Measurements from ENCODE around the gene SLC9A8. TPM values are rescaled to one million over a fixed set of nuclear protein-coding genes. Genes with fewer than 3 reads are reported as not detected.

SLC9A8 gene
- total and polyA plus RNA-seq, 2 donors (not counting 3 experiments of a cell fraction or from before 2014, with no cell fraction given), result 5.1 to 14.4 TPM

DNA sequence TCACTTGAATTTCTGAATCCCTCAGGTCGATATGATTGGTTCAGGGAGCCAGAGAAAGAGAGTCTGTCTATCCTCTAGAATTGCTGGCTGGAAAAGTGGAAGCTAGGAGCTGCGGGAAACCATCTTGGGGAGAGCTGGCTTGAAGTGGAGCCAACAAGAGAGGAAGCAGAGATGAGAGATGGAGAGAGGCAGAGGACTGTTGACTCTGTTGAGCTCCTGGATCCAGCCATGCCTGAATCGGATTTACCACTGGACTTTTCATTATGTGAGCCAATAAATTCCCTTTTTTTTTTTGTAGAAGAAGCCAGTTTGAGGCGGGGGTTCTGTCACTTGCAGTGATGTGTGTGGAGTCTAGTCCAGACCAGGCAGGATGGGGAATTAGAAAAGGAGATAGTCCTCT, 13.9 kb upstream of the SLC9A8 start:
- Histone ChIP-seq H3K79me2 (ENCODE audit: control insufficient read depth, insufficient read depth, low read length) (no peaks in the 10 kb centered on the region), H2AFZ (ENCODE audit: low read depth, low read length) (no peak overlapping the region), H3K4me1 (ENCODE audit: control insufficient read depth, extremely low read depth, insufficient read depth, low read length) (no peaks in the 10 kb centered on the region), H4K20me1 (replicated peaks; ENCODE audit: control insufficient read depth, extremely low read depth, insufficient read depth, low read length) (no peaks in the 10 kb centered on the region), H3K27ac (ENCODE audit: insufficient read depth, low read depth, low read length) (no peak overlapping the region), H3K27me3 (ENCODE audit: control insufficient read depth in 2 of 2, insufficient read depth in 2 of 2, low read length in 2 of 2) (no peaks in the 10 kb centered on the region), H3K9me3 (replicated peaks; ENCODE audit: control insufficient read depth, insufficient read depth, low read length) (no peaks in the 10 kb centered on the region), H3K9ac (replicated peaks; ENCODE audit: extremely low read depth, insufficient read depth, low read length) (no peak overlapping the region), H3K4me3 (replicated peaks in 1 of 3; ENCODE audit: insufficient read depth in 1 of 3, low read depth in 1 of 3, low read length in 3 of 3) (no peak overlapping the region), H3K36me3 (ENCODE audit: control insufficient read depth in 2 of 2, extremely low read depth in 1 of 2, insufficient read depth in 2 of 2, low read length in 2 of 2) (no peaks in the 10 kb centered on the region), H3K9me1 (replicated peaks; ENCODE audit: control insufficient read depth, extremely low read depth, insufficient read depth, low read length) (no peaks in the 10 kb centered on the region), H3K4me2 (ENCODE audit: insufficient read depth, low read length) (no peak overlapping the region)
- no peak for DNase-seq (ENCODE audit: low read depth, low spot score)
- intact Hi-C loops (cut with micrococcal nuclease) (no loop called here), dilution Hi-C loops (cut with MboI; ENCODE audit: extremely low pct_ligation_motif_present, low sequenced_read_pairs) (no loop called here)
- BruUV-seq (replicated peaks), result no TSS peak
- no peak for FAIRE-seq
- ChIA-PET CTCF (interaction anchor here (1.0 kb wide), 1 partner anchor 47 kb away, joined by 3 read pairs; no protein-coding TSS in a partner anchor), POLR2A (no interaction called here)
- TF ChIP-seq, protein P1, sequence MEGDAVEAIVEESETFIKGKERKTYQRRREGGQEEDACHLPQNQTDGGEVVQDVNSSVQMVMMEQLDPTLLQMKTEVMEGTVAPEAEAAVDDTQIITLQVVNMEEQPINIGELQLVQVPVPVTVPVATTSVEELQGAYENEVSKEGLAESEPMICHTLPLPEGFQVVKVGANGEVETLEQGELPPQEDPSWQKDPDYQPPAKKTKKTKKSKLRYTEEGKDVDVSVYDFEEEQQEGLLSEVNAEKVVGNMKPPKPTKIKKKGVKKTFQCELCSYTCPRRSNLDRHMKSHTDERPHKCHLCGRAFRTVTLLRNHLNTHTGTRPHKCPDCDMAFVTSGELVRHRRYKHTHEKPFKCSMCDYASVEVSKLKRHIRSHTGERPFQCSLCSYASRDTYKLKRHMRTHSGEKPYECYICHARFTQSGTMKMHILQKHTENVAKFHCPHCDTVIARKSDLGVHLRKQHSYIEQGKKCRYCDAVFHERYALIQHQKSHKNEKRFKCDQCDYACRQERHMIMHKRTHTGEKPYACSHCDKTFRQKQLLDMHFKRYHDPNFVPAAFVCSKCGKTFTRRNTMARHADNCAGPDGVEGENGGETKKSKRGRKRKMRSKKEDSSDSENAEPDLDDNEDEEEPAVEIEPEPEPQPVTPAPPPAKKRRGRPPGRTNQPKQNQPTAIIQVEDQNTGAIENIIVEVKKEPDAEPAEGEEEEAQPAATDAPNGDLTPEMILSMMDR (IDR thresholded peaks at IDR 0.05; ENCODE audit: extremely low read depth in 1 of 2, insufficient read depth in 1 of 2, low read depth in 1 of 2, low read length in 2 of 2), result no peak
- TF ChIP-seq EZH2 (IDR thresholded peaks at IDR 0.05; ENCODE audit: borderline replicate concordance, low read depth, low read length, severe bottlenecking), result no peak
- no peak for TF ChIP-seq FOS (IDR thresholded peaks at IDR 0.05; ENCODE audit: borderline replicate concordance, insufficient read depth, low read length)
- TF ChIP-seq GATA2 (IDR thresholded peaks at IDR 0.05; ENCODE audit: insufficient read depth, insufficient read length, low read depth, low read length), result no peak
- no peak for TF ChIP-seq POLR2AphosphoS5 (IDR thresholded peaks at IDR 0.05; ENCODE audit: insufficient read depth, low read depth, low read length)
- TF ChIP-seq JUN (IDR thresholded peaks at IDR 0.05; ENCODE audit: borderline replicate concordance, insufficient read depth, insufficient read length, low read depth), result no peak
- TF ChIP-seq POLR2A (IDR thresholded peaks at IDR 0.05; ENCODE audit: low read depth, low read length), result no peak
- TF ChIP-seq, protein P2, sequence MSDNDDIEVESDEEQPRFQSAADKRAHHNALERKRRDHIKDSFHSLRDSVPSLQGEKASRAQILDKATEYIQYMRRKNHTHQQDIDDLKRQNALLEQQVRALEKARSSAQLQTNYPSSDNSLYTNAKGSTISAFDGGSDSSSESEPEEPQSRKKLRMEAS (IDR thresholded peaks at IDR 0.05; ENCODE audit: insufficient read depth, insufficient read length), result no peak
- TF ChIP-seq MYC (IDR thresholded peaks at IDR 0.05; ENCODE audit: low read depth, low read length), result no peak

Measured in endothelial cell of umbilical vein (primary cell).